H1 (cell line): ENCODE results near the gene C2orf78. TPM values are rescaled to one million over a fixed set of nuclear protein-coding genes. Genes with fewer than 3 reads are reported as not detected.

Experiments used
- SAP30 ChIP-seq: fragments of 300-600 bp; sonication (generic); IDR thresholded peaks from 2 replicates; pipeline ENCODE4 v1.7.1; 2012; ENCODE audit warnings: low read length, moderate library complexity, mild to moderate bottlenecking, inconsistent platforms; ENCODE audit not compliant: insufficient read depth, insufficient replicate concordance
- SIX5 ChIP-seq: IDR thresholded peaks from 2 replicates; pipeline ENCODE4 v1.6.1; 2011; ENCODE audit warnings: mild to moderate bottlenecking, low read depth, low read length
- SP2 ChIP-seq: IDR thresholded peaks from 2 replicates; pipeline ENCODE4 v1.6.1; 2012; ENCODE audit warnings: mild to moderate bottlenecking, low read length, inconsistent platforms
- polyA plus RNA-seq, 7 experiments: library from polyadenylated mRNA; depleted of rRNA in 3 of 7; stranded (reverse) in 5 of 7; unstranded in 2 of 7; fragments of >200 nt in 5 of 7; fragments of 200-250 nt in 2 of 7; gene quantifications; 1 replicate in 5 of 7; 2 replicates in 1 of 7; 4 replicates in 1 of 7; pipeline versions ENCODE4 v1.2.1 to v1.2.3, GENCODE V29; 2011 to 2013; ENCODE audit warnings: missing spikeins in 2 of 7, mixed read lengths in 2 of 7
- total RNA-seq: library from RNA; stranded (reverse); fragmentation: NEBNext Ultra II Directional; extraction: Animal tissue kit (Norgen Biotek cat#: 25700); gene quantifications from 2 replicates; pipeline ENCODE4 v1.2.1, GENCODE V29; 2021
- TF ChIP-seq, protein P1 (sequence below): fragments of 300-600 bp; sonication (generic); IDR thresholded peaks from 2 replicates; pipeline ENCODE4 v1.7.1; 2012; ENCODE audit warnings: low read length, moderate library complexity, mild to moderate bottlenecking, inconsistent platforms; ENCODE audit not compliant: insufficient replicate concordance

The C2orf78 gene
- total and polyA plus RNA-seq, 2 of the 8 experiments (the other 6 are each of a cell fraction or from before 2014, with no cell fraction given) = 0.39 to 0.89 TPM

- TF ChIP-seq SP2 (no peak), SAP30 (no peak), SIX5 (no peak)
- TF ChIP-seq, protein P1, sequence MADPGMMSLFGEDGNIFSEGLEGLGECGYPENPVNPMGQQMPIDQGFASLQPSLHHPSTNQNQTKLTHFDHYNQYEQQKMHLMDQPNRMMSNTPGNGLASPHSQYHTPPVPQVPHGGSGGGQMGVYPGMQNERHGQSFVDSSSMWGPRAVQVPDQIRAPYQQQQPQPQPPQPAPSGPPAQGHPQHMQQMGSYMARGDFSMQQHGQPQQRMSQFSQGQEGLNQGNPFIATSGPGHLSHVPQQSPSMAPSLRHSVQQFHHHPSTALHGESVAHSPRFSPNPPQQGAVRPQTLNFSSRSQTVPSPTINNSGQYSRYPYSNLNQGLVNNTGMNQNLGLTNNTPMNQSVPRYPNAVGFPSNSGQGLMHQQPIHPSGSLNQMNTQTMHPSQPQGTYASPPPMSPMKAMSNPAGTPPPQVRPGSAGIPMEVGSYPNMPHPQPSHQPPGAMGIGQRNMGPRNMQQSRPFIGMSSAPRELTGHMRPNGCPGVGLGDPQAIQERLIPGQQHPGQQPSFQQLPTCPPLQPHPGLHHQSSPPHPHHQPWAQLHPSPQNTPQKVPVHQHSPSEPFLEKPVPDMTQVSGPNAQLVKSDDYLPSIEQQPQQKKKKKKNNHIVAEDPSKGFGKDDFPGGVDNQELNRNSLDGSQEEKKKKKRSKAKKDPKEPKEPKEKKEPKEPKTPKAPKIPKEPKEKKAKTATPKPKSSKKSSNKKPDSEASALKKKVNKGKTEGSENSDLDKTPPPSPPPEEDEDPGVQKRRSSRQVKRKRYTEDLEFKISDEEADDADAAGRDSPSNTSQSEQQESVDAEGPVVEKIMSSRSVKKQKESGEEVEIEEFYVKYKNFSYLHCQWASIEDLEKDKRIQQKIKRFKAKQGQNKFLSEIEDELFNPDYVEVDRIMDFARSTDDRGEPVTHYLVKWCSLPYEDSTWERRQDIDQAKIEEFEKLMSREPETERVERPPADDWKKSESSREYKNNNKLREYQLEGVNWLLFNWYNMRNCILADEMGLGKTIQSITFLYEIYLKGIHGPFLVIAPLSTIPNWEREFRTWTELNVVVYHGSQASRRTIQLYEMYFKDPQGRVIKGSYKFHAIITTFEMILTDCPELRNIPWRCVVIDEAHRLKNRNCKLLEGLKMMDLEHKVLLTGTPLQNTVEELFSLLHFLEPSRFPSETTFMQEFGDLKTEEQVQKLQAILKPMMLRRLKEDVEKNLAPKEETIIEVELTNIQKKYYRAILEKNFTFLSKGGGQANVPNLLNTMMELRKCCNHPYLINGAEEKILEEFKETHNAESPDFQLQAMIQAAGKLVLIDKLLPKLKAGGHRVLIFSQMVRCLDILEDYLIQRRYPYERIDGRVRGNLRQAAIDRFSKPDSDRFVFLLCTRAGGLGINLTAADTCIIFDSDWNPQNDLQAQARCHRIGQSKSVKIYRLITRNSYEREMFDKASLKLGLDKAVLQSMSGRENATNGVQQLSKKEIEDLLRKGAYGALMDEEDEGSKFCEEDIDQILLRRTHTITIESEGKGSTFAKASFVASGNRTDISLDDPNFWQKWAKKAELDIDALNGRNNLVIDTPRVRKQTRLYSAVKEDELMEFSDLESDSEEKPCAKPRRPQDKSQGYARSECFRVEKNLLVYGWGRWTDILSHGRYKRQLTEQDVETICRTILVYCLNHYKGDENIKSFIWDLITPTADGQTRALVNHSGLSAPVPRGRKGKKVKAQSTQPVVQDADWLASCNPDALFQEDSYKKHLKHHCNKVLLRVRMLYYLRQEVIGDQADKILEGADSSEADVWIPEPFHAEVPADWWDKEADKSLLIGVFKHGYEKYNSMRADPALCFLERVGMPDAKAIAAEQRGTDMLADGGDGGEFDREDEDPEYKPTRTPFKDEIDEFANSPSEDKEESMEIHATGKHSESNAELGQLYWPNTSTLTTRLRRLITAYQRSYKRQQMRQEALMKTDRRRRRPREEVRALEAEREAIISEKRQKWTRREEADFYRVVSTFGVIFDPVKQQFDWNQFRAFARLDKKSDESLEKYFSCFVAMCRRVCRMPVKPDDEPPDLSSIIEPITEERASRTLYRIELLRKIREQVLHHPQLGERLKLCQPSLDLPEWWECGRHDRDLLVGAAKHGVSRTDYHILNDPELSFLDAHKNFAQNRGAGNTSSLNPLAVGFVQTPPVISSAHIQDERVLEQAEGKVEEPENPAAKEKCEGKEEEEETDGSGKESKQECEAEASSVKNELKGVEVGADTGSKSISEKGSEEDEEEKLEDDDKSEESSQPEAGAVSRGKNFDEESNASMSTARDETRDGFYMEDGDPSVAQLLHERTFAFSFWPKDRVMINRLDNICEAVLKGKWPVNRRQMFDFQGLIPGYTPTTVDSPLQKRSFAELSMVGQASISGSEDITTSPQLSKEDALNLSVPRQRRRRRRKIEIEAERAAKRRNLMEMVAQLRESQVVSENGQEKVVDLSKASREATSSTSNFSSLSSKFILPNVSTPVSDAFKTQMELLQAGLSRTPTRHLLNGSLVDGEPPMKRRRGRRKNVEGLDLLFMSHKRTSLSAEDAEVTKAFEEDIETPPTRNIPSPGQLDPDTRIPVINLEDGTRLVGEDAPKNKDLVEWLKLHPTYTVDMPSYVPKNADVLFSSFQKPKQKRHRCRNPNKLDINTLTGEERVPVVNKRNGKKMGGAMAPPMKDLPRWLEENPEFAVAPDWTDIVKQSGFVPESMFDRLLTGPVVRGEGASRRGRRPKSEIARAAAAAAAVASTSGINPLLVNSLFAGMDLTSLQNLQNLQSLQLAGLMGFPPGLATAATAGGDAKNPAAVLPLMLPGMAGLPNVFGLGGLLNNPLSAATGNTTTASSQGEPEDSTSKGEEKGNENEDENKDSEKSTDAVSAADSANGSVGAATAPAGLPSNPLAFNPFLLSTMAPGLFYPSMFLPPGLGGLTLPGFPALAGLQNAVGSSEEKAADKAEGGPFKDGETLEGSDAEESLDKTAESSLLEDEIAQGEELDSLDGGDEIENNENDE = no peak
Measured at GRCh38 chr2:73818296-73818695, 34.3 kb downstream of the C2orf78 start (continued).
